Measurements from ENCODE around the gene DHRS9.

DHRS9 gene

DNA sequence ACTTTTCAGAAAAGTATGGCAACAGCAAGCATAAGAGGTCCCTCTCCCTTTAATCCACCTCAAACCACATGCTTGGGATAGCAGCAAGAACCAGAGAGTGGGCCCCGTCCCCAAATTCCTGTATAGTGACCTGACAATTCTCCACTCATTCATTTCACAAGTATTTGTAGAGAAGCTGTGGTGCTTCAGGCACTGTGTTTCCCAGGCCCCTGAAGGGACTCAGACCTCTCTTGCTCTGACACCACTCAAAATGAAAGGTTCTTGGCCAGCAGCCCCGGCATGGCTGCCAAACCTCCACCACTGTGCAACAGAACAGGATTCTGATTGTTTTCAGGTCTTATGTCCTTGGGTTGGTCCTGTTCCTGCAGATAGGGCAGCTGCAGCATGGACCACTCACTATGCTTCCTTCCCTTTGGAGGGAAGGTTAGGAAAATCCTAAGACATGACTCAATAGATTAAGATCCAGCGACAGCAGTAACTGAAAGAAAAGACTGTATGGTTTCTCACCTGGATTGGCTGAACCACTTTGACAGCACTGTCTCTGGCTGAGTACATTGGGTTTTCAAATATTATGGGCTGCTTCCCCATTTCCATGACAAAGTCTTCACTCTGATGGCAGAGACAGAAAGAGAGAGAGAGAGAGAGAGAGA, 67.6 kb downstream of the DHRS9 start:
- DNase-seq: no peak

DNA sequence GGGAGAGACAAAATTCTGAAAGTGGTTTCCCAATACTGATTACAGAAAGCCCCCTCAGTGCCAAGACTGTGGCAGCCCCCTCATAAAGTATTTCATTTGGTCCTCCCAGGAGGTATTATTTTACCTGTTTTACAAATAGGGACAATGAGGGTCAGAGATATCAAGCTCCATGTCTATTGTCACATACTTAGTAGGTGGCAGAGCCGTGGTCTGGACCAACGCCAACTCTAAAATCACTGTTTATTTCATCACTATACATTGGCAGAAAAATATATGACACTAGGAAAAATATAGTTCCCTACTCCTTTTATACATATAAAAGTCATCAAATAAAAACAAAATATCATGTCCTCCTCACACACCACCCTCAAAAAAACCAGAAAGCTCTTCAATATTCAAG, 68.6 kb downstream of the DHRS9 start:
- DNase-seq: no peak

- DNase-seq: no peak
Observed at GRCh38 chr2:169139145-169139544, 69.8 kb downstream of the DHRS9 start.

GRCh38 chr2:169139993-169140767, 70.8 kb downstream of the DHRS9 start:
- DNase-seq: no peak

GRCh38 chr2:169141713-169142352, 72.5 kb downstream of the DHRS9 start:
- DNase-seq: peak; percentile 82

DNA sequence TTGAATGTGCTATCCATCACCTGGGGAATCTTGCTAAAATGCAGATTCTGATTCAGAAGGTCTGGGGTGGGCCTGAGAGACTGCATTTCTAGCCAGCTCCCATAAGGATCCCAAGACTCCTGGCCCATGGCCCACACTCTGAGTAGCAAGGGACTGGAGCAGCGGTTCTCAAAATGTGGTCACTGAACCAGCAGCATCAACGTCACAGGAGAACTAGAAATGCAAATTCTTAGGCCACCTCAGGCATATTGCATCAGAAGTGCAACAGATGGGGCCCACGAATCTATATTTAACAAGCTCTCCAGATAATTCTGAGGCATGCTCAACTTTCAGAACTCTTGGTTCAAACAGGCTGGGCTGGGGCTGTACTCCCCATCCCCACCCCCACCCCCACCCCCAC, 74.6 kb downstream of the DHRS9 start:
- DNase-seq: no peak
